Measurements from ENCODE around the gene UTS2R. TPM values are rescaled to one million over a fixed set of nuclear protein-coding genes. Genes with fewer than 3 reads are reported as not detected.
"Not testable (repeated sequence)": the region's sequence is repeated elsewhere in the genome, so short reads cannot be mapped to it uniquely, and the experiment has no call there.

Gene UTS2R
- polyA plus RNA-seq, 1 of the 3 experiments (the other 2 are of a cell fraction), result not detected

DNA sequence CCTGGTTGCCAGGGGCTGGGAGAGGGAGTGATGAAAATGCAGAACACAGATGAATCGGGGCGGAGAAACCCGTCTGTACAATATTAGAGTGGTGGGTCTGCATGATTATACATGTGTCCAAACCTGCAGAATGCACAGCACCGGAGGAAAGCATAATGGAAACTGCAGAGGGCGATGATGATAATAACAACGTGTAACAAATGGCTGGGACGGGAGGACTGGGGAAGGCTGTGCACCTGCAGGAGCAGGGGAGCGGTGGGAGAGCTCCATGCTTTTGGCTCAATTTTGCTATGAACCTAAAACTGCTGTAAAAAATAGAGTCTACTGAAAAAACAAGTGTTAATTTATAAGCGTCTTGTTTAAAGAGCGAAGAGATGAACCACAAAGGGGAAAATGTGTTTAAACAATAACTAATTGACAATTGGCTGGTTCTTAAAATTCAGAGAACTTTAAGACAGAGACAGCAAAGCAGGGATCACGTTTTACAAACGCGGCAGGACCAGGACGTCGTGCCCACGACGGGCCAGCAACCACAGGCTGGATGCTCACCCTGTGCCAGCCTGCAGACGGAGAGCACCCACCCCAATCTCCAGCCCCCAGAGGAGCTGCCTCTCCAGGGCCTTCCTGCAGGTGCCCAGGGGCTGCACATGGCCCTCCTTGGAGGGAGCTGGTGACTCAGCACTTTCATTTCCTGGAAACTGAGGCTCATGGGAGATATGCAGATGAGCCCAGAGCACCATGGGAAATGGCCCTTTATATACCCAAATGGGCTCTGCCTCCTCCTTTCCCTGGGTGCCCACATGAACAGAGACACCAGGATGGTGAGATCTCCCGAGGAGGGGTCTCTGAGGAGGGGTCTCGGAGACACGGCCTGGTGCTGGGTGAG lies 12.9 kb upstream of the UTS2R start, which contains the start of gene TEX19:
Gene TEX19 (plus strand): TSS at position 783 of the 886 bp plus-strand sequence. CDS start 2,904 bp downstream, outside the sequence.
- CTCF ChIA-PET, result interaction anchor here (0.6 to 5.5 kb wide), 13 partner anchors 12 to 183 kb away, joined by 3 to 76 read pairs (median 5); partner anchors contain the start of gene HEXD

DNA sequence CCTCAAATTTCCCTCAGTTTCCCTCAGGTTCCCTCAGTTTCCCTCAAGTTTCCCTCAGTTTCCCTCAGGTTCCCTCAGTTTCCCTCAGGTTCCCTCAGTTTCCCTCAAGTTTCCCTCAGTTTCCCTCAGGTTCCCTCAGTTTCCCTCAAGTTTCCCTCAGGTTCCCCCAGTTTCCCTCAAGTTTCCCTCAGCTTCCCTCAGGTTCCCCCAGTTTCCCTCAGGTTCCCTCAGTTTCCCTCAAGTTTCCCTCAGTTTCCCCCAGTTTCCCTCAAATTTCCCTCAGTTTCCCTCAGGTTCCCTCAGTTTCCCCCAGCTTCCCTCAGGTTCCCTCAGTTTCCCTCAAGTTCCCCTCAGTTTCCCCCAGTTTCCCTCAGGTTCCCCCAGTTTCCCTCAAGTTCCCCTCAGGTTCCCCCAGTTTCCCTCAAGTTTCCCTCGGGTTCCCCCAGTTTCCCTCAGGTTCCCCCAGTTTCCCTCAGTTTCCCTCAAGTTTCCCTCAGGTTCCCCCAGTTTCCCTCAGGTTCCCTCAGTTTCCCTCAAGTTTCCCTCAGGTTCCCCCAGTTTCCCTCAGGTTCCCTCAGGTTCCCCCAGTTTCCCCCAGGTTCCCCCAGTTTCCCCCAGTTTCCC lies 12.0 kb upstream of the UTS2R start:
- H3K36me3 ChIP-seq (replicated peaks in 1 of 2; ENCODE audit: control insufficient read depth in 1 of 2, insufficient read depth in 2 of 2, low read length in 1 of 2); DNase-seq; H3K9me3 ChIP-seq; H3F3A ChIP-seq (replicated peaks; ENCODE audit: insufficient read depth); H3K9me2 ChIP-seq; H2AFZ ChIP-seq (ENCODE audit: low read depth); H3K9ac ChIP-seq; H3K79me2 ChIP-seq (ENCODE audit: insufficient read depth); H3K4me2 ChIP-seq; H3K27ac ChIP-seq (ENCODE audit: low read depth in 2 of 2, low read length in 1 of 2); POLR2A ChIA-PET; H3K27me3 ChIP-seq (ENCODE audit: insufficient read depth); H4K20me1 ChIP-seq (ENCODE audit: insufficient read depth); H3K4me3 ChIP-seq (ENCODE audit: low read depth in 2 of 2, low read length in 1 of 2); H3K4me1 ChIP-seq (ENCODE audit: control insufficient read depth in 1 of 2, insufficient read depth in 2 of 2, low read depth in 1 of 2, low read length in 1 of 2): not testable (repeated sequence)
- 35% methylated on average over 1 of the region's 1 CpG for WGBS (ENCODE audit: low lambda C conversion rate)
- CTCF ChIA-PET, result interaction anchor here (0.9 to 5.5 kb wide), 4 partner anchors 11 to 58 kb away, joined by 3 to 76 read pairs (median 8); partner anchors contain the start of gene HEXD

More for the DNA sequence above, 12.9 kb upstream of the UTS2R start, which contains the start of gene TEX19:
- no peaks in the 10 kb centered on the region for H3K9me2 ChIP-seq
- H4K20me1 ChIP-seq (ENCODE audit: insufficient read depth), result no peaks in the 10 kb centered on the region
- 69% methylated on average over 21 of the region's 21 CpGs for WGBS (ENCODE audit: low lambda C conversion rate)
- H3K9ac ChIP-seq, result no peak within 1 kb of the TSS
- H3K4me3 ChIP-seq (ENCODE audit: low read depth in 2 of 2, low read length in 1 of 2), result no peak within 1 kb of the TSS; a peak in 1 of 4 replicates
- H3K27ac ChIP-seq (ENCODE audit: low read depth in 2 of 2, low read length in 1 of 2), result peak within 1 kb of the TSS in 1 of 2 experiments; percentile 26; a peak in 1 of 4 replicates
- no peaks in the 10 kb centered on the region for H3K9me3 ChIP-seq
- no peak for TF ChIP-seq PBX3 (IDR thresholded peaks at IDR 0.05)
- TF ChIP-seq CHD2 (IDR thresholded peaks at IDR 0.05; ENCODE audit: low read length, partially characterized antibody), result no peak
- TF ChIP-seq POLR2AphosphoS5 (IDR thresholded peaks at IDR 0.05; ENCODE audit: low read depth, low read length), result no peak
- no peak for TF ChIP-seq JUND (IDR thresholded peaks at IDR 0.05)
- TF ChIP-seq, protein P1, sequence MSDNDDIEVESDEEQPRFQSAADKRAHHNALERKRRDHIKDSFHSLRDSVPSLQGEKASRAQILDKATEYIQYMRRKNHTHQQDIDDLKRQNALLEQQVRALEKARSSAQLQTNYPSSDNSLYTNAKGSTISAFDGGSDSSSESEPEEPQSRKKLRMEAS (IDR thresholded peaks at IDR 0.05; ENCODE audit: low read depth), result no peak
- TF ChIP-seq MEF2A (IDR thresholded peaks at IDR 0.05; ENCODE audit: borderline replicate concordance, low read depth), result no peak
- TF ChIP-seq MXI1 (IDR thresholded peaks at IDR 0.05; ENCODE audit: low read depth, low read length), result no peak
- TF ChIP-seq TCF12 (IDR thresholded peaks at IDR 0.05), result no peak
- TF ChIP-seq TAF1 (IDR thresholded peaks at IDR 0.05; ENCODE audit: borderline replicate concordance, low read depth, low read length), result no peak
- no peak for TF ChIP-seq GATA2 (CRISPR knock-in tag; IDR thresholded peaks at IDR 0.05)
- peak; percentile 41; the same call in 1 of the 2 replicates for TF ChIP-seq ELF1 (IDR thresholded peaks at IDR 0.05)
- TF ChIP-seq EZH2phosphoT487 (IDR thresholded peaks at IDR 0.05; ENCODE audit: borderline replicate concordance, low read depth), result no peak
- peak; percentile 23; the same call in 1 of the 2 replicates for TF ChIP-seq SMC3 (IDR thresholded peaks at IDR 0.05; ENCODE audit: low read depth, low read length)
- no peak for TF ChIP-seq SIN3A (IDR thresholded peaks at IDR 0.05; ENCODE audit: borderline replicate concordance, low read depth, low read length)
- TF ChIP-seq RAD21 (IDR thresholded peaks at IDR 0.05; ENCODE audit: low read length), result peak; percentile 40
- TF ChIP-seq CTCF (IDR thresholded peaks at IDR 0.05), result peak; percentile 15; the same call in 1 of the 2 replicates
- TF ChIP-seq YY1 (IDR thresholded peaks at IDR 0.05; ENCODE audit: low read depth), result no peak
- H3K4me1 ChIP-seq (ENCODE audit: control insufficient read depth in 1 of 2, insufficient read depth in 2 of 2, low read depth in 1 of 2, low read length in 1 of 2), result peaks cover 0 to 8% of the 10 kb centered on the region in 2 experiments; a peak in 1 of 4 replicates
- POLR2A ChIA-PET, result no interaction called here
- peak; percentile 72 for DNase-seq
- H3K4me2 ChIP-seq, result no peak within 1 kb of the TSS
- H3K79me2 ChIP-seq (ENCODE audit: insufficient read depth), result no peaks in the 10 kb centered on the region
- peak within 1 kb of the TSS; percentile 25; the same call in 1 of the 2 replicates for H2AFZ ChIP-seq (ENCODE audit: low read depth)
- H3K27me3 ChIP-seq (ENCODE audit: insufficient read depth), result no peaks in the 10 kb centered on the region; the same call in 1 of the 2 replicates
- peaks cover 9% of the 10 kb centered on the region for H3F3A ChIP-seq (replicated peaks; ENCODE audit: insufficient read depth)
- no peaks in the 10 kb centered on the region for H3K36me3 ChIP-seq (replicated peaks in 1 of 2; ENCODE audit: control insufficient read depth in 1 of 2, insufficient read depth in 2 of 2, low read length in 1 of 2)
